Transverse colon (tissue), 4 donors: Measurements from ENCODE around the gene PLA2G2C.

Source experiments
- CTCF ChIP-seq, 5 experiments: fragments of 200-600 bp in 3 of 5; fragments of 450-650 bp in 2 of 5; sonication (generic) in 3 of 5; IDR thresholded peaks; 1 replicate in 2 of 5; 2 replicates in 3 of 5; pipeline ENCODE4 v1.5.1; 2016 to 2017; ENCODE audit warnings: antibody characterized with exemption in 5 of 5, inconsistent platforms in 3 of 5, mild to moderate bottlenecking in 2 of 5, moderate library complexity in 1 of 5
- EP300 ChIP-seq: sonication (generic); formaldehyde crosslinking; IDR thresholded peaks from one replicate; pipeline ENCODE4 v1.6.1; 2017; ENCODE audit warnings: antibody characterized with exemption, low read depth
- POLR2A ChIP-seq: fragments of 450-650 bp; IDR thresholded peaks from one replicate; pipeline ENCODE4 v1.6.1; 2016; ENCODE audit warnings: antibody characterized with exemption, mild to moderate bottlenecking, moderate library complexity
- POLR2AphosphoS5 ChIP-seq, 3 donors: sonication (generic); formaldehyde crosslinking; IDR thresholded peaks; one replicate each; pipeline ENCODE4 v1.6.1; 2016; ENCODE audit warnings: antibody characterized with exemption in 3 of 3

- TF ChIP-seq CTCF (IDR thresholded peaks at IDR 0.05), result no peak
- no peak for TF ChIP-seq EP300
- TF ChIP-seq POLR2A, result no peak
- TF ChIP-seq POLR2AphosphoS5 (IDR thresholded peaks at IDR 0.05), result no peak
Measured at GRCh38 chr1:20187813-20188454, 1.6 kb upstream of the PLA2G2C start.
